ENCODE results near the gene CYP2W1. TPM values are rescaled to one million over a fixed set of nuclear protein-coding genes. Genes with fewer than 3 reads are reported as not detected.

Gene CYP2W1
- polyA plus RNA-seq, 3 donors: 1.8 to 4.1 (median 2.7) TPM

DNA sequence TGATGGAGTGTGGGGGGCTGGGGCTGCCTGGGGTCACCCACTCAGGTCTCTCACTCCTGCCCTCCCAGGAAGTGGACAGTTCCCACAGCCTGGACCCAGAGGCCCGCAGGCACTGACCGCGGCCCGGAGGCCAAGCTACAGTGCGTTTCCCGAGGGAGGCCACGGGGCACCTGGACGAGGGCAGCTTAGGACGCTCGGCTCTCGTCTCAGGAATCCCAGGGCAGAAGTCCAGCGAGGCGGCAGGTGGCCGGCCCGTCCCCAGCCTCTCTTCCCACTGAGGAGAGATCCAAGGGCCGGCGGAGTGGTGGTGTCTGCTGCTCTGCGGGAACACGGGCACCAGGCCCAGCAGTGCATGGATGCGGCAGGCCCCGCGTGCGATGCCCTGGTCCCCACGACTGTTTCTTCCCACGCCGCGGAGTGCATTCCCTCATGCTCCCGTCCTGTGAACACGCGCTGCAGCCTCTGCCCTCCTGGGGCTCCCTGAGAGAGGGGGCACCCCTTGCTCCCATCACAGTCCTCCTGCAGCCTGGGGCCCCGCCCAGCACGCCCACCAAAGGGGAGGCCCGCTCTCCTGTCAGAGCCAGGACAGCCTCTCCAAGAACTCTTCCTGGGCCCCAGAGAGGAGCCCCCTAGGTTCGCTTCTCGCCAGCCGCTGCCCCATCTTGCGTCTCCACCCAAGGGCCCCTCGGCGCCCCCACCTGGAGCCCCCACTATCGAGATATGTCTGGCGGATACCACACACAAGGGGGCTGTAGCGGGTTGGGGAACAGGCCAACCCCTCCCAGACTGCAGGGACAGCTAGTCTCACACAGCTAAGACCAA, 37.0 kb downstream of the CYP2W1 start:
- no peak for DNase-seq (ENCODE audit: extremely low read depth in 1 of 11, low read depth in 9 of 11, low spot score in 4 of 11)

- no peak for DNase-seq (ENCODE audit: extremely low read depth in 1 of 11, low read depth in 9 of 11, low spot score in 4 of 11)
Observed at GRCh38 chr7:1020849-1021251, 37.9 kb downstream of the CYP2W1 start.

- no peak for DNase-seq (ENCODE audit: extremely low read depth in 1 of 11, low read depth in 9 of 11, low spot score in 4 of 11)
Observed at GRCh38 chr7:1021366-1021765, 38.4 kb downstream of the CYP2W1 start.

GRCh38 chr7:1021931-1022330, 39.0 kb downstream of the CYP2W1 start:
- no peak for DNase-seq (ENCODE audit: extremely low read depth in 1 of 11, low read depth in 9 of 11, low spot score in 4 of 11)

DNA sequence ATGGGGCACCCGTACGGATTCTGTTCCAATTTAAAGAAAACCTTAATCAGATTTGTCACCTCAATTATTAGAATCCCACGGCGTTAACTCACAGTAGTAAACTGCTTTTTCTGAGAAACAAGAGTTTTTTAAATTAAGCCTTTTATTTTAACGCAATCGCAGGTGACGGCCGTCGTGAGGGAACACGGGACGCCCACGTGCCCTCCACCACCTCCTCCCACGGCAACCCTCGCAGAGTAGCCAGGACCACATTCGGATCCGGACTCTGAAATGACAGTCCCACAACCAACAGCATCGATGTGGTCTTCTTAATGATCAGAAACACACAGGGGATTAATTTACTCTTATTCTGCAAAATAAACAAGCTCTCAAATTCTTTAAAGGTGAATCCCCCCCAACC, 39.4 kb downstream of the CYP2W1 start:
- DNase-seq (ENCODE audit: extremely low read depth in 1 of 11, low read depth in 9 of 11, low spot score in 4 of 11): no peak

- DNase-seq (ENCODE audit: extremely low read depth in 1 of 11, low read depth in 9 of 11, low spot score in 4 of 11): no peak
Observed at GRCh38 chr7:1022801-1023465, 40.0 kb downstream of the CYP2W1 start.

DNA sequence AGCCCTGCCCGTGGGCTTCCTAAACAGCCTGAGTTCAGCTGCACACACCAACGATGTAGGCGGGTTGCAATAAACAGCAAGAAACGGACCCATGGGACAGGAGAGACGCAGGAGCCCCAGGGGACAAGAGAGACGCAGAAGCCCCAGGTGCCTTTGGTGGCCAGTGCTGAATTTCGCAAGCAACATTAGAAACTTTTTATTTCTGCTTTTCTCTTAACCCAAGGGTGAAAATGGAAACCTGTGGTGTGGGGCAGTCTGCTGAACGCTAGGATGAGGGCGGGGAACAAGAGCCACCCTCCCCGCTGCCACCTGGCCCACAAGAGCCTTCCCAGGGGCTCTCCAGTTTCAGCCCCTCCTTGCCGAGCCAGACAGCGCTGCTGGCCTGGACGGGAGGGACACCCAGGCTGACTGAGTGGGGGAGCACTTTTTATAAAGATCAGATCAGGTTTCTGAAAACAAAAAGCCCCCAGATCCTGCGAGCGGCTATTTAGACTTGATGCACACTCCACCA, 41.4 kb downstream of the CYP2W1 start:
- peak in 1 of 11 donors; percentile 64 for DNase-seq (ENCODE audit: extremely low read depth in 1 of 11, low read depth in 9 of 11, low spot score in 4 of 11)

GRCh38 chr7:1024876-1025742, 42.1 kb downstream of the CYP2W1 start:
- DNase-seq (ENCODE audit: extremely low read depth in 1 of 11, low read depth in 9 of 11, low spot score in 4 of 11): no peak

- DNase-seq (ENCODE audit: extremely low read depth in 1 of 11, low read depth in 9 of 11, low spot score in 4 of 11): no peak
Observed at GRCh38 chr7:1025743-1026581, 43.0 kb downstream of the CYP2W1 start.

GRCh38 chr7:1026721-1027161, 43.8 kb downstream of the CYP2W1 start:
- DNase-seq (ENCODE audit: extremely low read depth in 1 of 11, low read depth in 9 of 11, low spot score in 4 of 11): no peak

GRCh38 chr7:1027242-1028043, 44.5 kb downstream of the CYP2W1 start:
- no peak for DNase-seq (ENCODE audit: extremely low read depth in 1 of 11, low read depth in 9 of 11, low spot score in 4 of 11)

- peak in 10 of 11 donors; percentile 77 to 91 (median 88) for DNase-seq (ENCODE audit: extremely low read depth in 1 of 11, low read depth in 9 of 11, low spot score in 4 of 11)
Observed at GRCh38 chr7:1028044-1028770, 45.2 kb downstream of the CYP2W1 start.

DNA sequence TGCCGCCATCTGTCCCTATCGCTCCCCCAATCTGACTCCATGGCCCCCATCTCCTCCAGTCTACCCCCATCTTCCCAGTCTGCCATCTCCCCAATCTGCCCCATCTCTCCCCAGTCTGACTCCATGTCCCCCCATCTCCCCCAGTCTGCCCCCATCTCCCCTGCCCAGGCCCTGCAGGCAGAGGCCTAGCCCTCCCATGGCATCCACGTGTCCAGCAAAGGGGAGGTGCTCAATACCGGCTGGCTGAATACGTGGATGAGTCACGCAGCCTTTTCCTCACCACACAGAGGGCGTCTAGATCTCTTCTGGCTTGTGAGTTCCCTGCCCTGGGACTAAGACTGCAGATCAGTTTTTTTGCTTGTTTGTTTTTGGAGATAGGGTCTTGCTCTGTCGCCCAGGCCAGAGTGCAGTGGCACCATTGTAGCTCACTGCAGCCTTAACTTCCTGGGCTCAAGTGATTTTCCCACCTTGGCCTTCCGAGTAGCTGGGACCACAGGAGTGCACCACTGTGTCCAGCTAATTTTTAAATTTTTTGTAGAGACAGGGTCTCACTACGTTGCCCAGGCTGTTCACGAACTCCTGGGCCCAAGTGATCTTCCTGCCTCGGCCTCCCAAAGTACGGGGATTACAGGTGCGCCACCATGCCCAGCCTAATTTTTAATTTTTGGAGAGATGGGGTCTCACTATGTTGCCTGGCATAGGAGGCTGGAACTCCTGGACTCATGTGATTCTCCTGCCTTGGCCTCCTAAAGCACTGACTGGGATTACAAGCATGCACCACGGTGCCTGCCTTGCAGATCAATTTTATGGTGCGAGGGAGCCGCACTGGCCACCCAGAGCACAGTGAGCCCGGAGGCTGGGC, 46.0 kb downstream of the CYP2W1 start:
- peak in 3 of 11 donors; percentile 57 to 69 (median 57) for DNase-seq (ENCODE audit: extremely low read depth in 1 of 11, low read depth in 9 of 11, low spot score in 4 of 11)

DNA sequence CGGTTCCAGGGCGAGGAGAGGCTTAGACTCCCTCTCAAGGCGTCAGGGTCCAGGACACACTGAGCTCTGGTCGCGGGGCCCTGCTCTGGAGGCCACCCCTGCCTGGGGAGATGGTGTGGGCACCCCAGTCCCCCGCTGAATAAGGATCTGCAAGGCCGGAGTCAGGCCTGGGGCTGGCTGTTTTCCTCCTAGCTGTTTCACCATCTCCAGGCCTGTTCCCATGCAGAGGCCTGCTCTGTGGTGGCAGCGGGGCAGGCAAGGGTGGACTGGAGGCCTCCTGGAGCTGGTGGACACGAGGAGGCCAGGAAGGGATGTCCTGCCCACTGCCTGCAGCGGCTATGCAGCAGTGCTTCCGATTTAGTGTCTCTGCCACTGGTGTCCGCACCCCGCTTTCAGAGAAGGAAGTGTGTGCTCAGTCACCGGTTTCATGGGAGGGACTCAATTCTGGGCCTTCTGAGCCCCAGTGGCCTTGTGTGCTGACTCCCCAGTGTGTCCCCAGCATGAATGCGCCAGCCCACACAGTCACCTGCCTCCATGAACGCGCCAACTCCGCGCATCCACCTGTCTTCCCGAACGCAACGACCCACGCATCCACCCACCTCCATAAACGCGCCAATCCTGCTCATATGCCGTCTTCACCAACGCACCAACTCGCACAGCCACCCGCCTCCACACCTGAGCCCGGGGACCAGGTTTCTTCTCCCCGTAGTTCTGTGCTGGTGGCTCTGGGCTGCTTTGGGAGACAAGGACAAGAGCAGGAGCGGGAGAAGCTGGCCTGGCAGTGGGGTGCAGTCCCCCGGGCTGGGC, 46.9 kb downstream of the CYP2W1 start:
- no peak for DNase-seq (ENCODE audit: extremely low read depth in 1 of 11, low read depth in 9 of 11, low spot score in 4 of 11)

DNA sequence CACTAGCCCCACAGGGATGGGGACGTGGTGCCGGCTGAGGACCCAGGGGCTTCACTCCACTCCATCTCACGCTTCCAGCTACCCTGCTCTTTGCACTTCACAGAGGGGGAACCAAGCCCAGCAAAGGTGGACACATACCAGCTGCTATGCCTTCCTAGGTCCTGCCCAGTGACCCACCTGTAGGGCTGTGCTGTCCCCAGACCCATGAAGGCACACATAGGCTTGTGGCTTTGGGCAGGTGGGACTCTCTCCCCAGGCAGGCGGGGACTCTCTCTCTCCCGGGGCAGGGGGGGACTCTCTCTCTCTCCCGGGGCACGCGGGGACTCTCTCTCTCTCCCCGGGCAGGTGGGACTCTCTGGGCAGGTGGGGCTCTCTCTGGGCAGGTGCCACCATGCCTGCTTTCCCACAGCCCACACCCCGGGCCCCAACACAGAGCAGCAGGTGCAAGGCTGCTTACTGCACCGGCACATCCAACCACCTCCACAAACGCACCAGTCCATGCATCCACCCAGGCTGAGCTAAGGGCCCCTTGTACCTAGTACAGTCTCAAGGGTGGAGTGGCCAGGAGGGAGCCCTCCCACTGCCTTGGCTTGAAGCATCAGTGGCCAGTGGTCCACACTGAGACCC, 47.6 kb downstream of the CYP2W1 start:
- no peak for DNase-seq (ENCODE audit: extremely low read depth in 1 of 11, low read depth in 9 of 11, low spot score in 4 of 11)

Data from renal cortex interstitium (tissue), 11 donors.